Activated CD4-positive, alpha-beta T cell treated with anti-CD3 and anti-CD28 coated beads, Interleukin-2, amount 50 U/mL, for 16 hours (primary cell): ENCODE results near the gene AKAP5.

Source experiments
- DNase-seq: peaks from one replicate; pipeline ENCODE4 v3.0.0-alpha.2; 2020

AKAP5 gene

GRCh38 chr14:64463195-64463594 lies 2.1 kb upstream of the AKAP5 start:
- no peak for DNase-seq

- no peak for DNase-seq
Measured at GRCh38 chr14:64463873-64464272, 1.4 kb upstream of the AKAP5 start.

GRCh38 chr14:64464651-64465050 lies 648 bp upstream of the AKAP5 start:
- no peak for DNase-seq

DNA sequence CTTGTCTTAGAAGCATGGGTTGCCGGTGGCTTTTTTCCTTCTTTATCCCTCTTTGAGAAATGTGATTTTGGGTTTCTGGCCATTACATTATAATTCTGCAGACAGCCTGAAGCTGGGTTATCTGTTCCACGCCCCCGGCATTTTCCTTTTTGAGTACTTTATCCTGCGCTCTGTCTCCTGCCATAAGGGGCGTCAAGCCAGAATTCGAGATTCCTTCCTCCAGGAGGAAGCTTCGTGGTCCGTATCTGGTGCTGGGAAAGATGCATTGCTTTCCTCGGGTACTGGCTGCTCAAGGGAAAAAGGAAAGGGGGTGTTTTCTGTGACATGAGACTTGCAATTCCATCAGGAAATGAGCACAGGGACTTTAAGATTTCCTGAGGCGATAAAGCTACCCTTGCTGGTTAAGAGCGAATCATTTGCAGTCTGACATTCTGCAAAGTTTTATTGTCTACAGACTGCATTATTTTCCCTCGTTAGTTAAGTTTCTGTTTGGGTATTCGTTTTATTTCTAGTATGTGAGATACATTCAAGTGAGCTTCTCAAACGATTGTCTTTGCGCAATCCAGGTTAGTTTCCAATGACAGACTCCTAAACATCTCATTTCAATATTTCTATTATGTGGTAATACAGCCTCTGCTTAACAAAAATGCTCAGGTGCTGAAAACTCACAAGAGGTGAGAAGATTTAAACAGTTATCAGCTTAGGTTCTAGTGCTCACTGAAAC lies 694 bp downstream of the AKAP5 start:
- DNase-seq = no peak

- DNase-seq = no peak
Measured at GRCh38 chr14:64467101-64467500, 1.8 kb downstream of the AKAP5 start.

- DNase-seq = peak; percentile 34
Measured at GRCh38 chr14:64467566-64467965, 2.3 kb downstream of the AKAP5 start.

- DNase-seq = no peak
Measured at GRCh38 chr14:64468451-64468850, 3.2 kb downstream of the AKAP5 start.

DNA sequence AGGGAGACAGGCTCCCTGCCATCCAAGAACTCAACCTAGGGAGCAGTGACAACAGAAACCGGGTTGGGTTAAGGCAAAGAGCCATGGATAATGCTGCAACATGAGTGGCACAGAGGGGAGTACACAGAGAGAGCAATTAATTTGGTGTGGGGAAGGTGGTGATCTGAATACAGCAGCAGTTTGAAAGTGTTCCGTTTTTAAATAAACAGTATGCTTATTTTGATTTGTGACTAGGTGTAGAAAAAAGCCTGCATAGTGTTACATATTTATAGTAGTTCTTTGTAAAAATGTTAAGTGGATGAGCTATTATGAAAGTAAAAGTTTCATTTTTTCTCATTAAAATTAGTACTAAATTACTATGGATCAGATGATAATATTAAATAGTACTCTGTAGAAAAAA lies 8.7 kb downstream of the AKAP5 start:
- DNase-seq = no peak

DNA sequence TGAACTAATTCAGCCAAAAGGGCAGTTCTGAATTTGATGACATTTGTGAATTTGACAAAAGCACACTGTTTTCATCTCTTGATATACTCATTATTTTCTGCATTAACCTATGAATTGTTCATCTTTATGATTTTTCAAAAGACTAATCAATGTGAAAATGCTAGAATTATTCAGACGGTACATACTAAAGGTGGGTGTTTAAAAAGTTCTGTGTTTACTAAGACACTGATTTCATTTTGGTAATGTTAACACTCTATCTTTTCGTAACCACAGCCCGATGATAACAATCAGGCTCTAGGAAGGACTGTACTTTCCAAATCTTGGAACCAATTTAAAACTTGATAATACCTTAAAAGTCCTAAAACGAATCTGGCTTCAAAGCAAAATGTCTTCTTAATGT lies 9.4 kb downstream of the AKAP5 start:
- no peak for DNase-seq

GRCh38 chr14:64475585-64476273 lies 10.4 kb downstream of the AKAP5 start:
- no peak for DNase-seq

- no peak for DNase-seq
Measured at GRCh38 chr14:64476438-64476837, 11.1 kb downstream of the AKAP5 start.

GRCh38 chr14:64478634-64479250 lies 13.4 kb downstream of the AKAP5 start:
- DNase-seq = no peak

DNA sequence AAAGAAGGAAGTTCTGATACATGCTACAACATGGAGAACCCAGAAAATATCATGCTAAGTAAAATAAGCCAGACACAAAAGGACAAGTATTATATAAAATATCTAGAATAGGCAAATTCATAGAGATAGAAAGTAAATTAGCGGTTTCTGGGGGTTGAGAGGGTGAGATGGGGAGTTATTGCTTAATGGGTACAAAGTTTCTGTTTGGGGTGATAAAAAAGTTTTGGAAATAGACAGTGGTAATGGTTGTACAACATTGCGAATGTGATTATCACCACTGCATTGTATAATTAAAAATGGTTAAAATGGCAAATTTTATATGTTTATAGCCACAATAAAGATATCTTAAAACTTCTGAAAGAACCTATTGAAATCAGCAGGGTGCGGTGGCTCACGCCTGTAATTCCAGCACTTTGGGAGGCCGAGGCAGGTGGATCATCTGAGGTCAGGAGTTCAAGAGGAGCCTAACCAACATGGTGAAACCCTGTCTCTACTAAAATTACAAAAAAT lies 23.3 kb downstream of the AKAP5 start:
- DNase-seq = no peak

DNA sequence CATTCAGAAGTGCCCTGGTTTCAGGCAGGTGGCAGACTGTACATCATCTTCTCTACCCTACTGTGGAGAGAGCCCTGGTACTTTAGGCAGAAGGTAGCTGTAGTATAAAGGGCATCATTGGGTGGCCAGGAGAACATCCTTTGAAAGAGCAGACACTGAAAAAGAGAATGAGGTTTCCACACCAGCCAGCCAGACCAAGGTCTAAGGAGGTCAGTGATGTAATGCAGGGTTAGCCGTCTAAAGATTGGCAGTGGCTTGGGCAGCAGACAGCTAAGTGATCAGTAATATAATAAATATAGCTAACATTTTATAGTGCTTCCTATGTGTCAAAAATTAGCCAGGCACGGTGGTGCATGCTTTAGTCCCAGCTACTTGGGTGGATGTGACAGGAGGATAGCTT lies 26.3 kb downstream of the AKAP5 start:
- no peak for DNase-seq

DNA sequence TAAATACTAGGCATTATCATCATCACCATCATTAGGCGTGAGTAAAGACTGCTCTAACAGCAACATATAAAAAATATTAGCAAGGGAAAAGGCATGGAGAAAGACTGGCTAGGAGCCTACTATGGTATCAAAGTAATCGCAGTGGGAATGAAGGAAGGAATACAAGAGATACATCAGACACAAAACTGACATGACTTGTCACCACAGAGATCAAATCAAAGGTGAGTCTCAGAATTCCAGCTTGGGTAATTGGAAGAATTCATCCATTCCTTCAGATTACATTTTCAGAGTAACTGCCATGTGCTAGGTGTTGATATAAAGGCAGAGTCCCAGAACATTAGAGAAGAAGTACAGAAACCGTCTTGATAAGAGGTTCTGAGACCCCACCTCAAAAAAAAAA lies 28.2 kb downstream of the AKAP5 start:
- no peak for DNase-seq

DNA sequence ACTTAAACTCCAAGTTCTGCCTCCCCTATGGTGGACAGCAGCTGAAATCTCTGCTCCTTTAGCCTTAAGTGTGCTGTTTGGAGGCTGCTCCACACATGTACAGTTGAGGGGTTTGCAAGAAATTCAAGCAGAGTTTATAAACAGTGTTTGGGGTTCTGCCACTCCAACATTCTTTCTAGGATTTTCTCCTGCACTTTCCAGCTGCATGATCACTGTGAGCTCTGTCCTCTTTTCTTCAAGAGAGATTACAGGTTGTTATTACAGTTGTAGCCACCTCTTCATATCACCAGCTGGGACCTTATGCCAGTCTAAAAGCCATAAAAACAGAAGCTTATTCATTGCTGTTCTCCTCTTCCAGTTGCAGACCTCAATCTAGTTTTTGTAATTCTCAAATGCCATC lies 30.0 kb downstream of the AKAP5 start:
- no peak for DNase-seq

DNA sequence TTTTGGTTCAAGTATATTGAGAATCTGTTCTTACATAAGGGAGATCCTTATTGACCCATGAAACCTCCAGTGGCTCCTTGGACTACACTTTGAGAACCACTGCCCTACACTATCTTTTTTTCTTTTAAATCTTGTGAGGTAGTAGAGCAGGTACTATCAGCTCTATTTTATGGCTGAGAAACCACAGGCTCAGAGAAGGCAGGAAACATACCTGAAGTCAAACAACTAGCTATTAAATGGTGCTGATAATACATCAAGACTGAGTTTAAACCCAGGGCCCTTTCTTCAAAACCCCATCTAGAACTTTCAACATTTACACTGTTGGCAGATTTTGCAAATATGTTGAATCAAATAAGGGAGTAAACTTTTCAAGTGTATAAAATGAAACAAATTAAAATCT lies 31.5 kb downstream of the AKAP5 start:
- DNase-seq = no peak

- no peak for DNase-seq
Measured at GRCh38 chr14:64500088-64500487, 34.8 kb downstream of the AKAP5 start.

GRCh38 chr14:64501411-64502171 lies 36.3 kb downstream of the AKAP5 start:
- peak; percentile 18 for DNase-seq

- peak; percentile 29 for DNase-seq
Measured at GRCh38 chr14:64502456-64502855, 37.2 kb downstream of the AKAP5 start.

DNA sequence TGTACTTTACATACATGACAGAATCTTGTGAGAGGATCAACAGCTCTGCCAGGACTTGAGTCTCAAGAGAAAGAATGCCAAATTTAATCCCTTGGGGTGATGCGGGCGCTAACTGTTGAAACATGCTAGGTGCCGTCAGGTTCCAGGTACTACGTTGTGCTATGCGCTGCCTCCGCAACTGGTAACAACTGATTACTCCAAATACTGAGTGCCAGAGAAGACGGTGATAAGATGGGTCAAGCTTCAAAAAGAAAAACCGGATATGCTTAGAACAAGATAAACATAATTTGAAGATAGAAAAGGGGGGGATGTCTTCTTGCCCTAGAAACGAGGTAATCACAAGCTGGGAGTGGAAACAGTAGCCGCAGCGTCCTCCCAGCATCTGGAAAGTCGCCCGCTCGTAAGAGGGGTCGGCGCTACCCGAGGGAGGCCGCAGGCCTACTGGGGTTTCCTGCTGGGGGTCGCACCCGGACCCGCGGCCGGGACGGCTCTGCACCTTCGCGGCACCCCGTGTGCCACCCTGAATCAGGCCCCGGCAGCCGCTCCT lies 37.7 kb downstream of the AKAP5 start:
- peak; percentile 20 for DNase-seq

DNA sequence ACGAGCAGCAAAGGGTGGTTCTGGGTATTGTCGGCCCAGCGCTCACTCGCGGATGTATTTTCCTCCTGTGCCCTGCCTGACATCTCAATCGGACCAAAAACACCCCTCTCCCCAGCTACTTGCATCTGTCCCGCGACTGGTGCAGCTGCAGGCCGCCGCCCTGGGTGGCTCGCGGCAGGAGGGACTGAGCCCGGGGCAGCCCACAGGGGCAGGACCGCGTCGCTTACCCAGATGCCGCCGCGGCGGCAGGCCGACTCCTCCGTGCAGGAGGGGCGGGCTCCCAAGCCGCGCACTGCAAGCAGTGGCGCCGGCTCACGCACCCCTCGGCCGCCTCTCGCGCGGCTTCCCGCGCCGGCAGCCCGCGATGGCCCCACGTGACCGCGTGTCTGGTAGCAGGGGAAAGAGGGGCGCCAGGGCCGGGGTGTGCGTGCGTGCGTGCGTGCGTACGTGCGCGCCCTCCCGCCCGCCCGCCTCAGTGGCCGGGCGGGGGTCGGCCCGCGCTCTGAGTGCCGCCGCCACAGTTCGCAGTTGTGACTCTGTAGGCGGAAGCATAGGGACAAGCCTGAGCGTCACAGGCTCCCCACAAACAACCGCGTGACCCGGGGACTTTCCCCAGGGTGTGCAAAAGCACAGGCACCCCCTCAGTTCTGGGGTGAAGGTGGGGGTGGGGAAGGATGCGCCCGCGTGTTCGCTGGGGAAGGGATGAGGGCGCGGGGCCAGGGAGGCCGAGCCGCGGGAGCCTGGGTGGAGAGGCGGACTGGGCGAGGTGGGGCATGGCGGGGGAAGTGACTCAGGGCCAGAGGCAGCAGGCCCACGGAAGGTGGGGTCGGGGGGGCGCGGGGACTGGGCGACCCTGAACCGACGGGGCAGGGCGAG lies 38.4 kb downstream of the AKAP5 start, which contains the start of gene ZBTB25:
Gene ZBTB25 (minus strand): TSS at position 405 of the 876 bp plus-strand sequence. CDS start 13,305 bp downstream, outside the sequence.
- peak; percentile 97 for DNase-seq
